ENCODE measurements around the gene FGF2.

The FGF2 gene

GRCh38 chr4:122873821-122874593 lies 47.4 kb downstream of the FGF2 start:
- Histone ChIP-seq H3K4me3 (ENCODE audit: low read depth, low read length) (no peak overlapping the region), H3K36me3 (ENCODE audit: control insufficient read depth, insufficient read depth, low read length) (no peaks in the 10 kb centered on the region), H3K9me3 (ENCODE audit: control insufficient read depth, low read length) (no peaks in the 10 kb centered on the region), H3K4me2 (ENCODE audit: low read length) (no peak overlapping the region), H3K9ac (no peak overlapping the region), H2AFZ (no peak overlapping the region), H3K27me3 (ENCODE audit: control insufficient read depth, insufficient read depth, low read length) (no peaks in the 10 kb centered on the region), H3K27ac (no peak overlapping the region), H3K4me1 (no peaks in the 10 kb centered on the region), H3K79me2 (no peaks in the 10 kb centered on the region)
- no peak for TF ChIP-seq CTCF (IDR thresholded peaks at IDR 0.05)

GRCh38 chr4:122875949-122876348 lies 49.3 kb downstream of the FGF2 start:
- no peaks in the 10 kb centered on the region for H3K36me3 ChIP-seq (ENCODE audit: control insufficient read depth, insufficient read depth, low read length)
- no peak for TF ChIP-seq CTCF (IDR thresholded peaks at IDR 0.05)

DNA sequence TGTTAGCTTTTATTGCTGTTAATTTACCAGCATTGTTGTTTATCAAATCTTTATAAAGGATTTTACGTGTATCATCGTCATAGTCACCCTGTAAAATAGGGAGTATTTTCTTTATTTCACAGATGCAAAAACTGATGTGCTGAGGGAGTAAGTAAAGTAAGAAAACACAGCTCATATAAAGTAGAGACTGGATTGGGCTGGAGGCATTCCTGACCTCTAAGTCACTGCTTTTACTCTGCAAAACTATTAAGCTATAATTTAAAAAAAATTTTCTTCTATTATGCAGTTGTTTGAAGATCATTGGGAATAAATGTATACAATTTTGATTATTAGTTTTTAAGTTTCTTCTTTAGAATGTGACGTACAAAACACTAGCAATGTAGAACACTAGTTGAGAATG lies 49.8 kb downstream of the FGF2 start:
- no peaks in the 10 kb centered on the region for H3K36me3 ChIP-seq (ENCODE audit: control insufficient read depth, insufficient read depth, low read length)
- H3K4me3 ChIP-seq (ENCODE audit: low read depth, low read length) = no peak overlapping the region
- H3K9me3 ChIP-seq (ENCODE audit: control insufficient read depth, low read length) = no peaks in the 10 kb centered on the region
- no peak overlapping the region for H3K4me2 ChIP-seq (ENCODE audit: low read length)
- no peak for TF ChIP-seq CTCF (IDR thresholded peaks at IDR 0.05)
- H3K27me3 ChIP-seq (ENCODE audit: control insufficient read depth, insufficient read depth, low read length) = no peaks in the 10 kb centered on the region
- H3K79me2 ChIP-seq = no peaks in the 10 kb centered on the region
- H3K27ac ChIP-seq = no peak overlapping the region
- no peak overlapping the region for H3K9ac ChIP-seq
- no peak overlapping the region for H2AFZ ChIP-seq
- no peaks in the 10 kb centered on the region for H3K4me1 ChIP-seq

More at GRCh38 chr4:122875949-122876348, 49.3 kb downstream of the FGF2 start:
- H3K27me3 ChIP-seq (ENCODE audit: control insufficient read depth, insufficient read depth, low read length) = no peaks in the 10 kb centered on the region
- H3K9me3 ChIP-seq (ENCODE audit: control insufficient read depth, low read length) = no peaks in the 10 kb centered on the region
- H3K4me2 ChIP-seq (ENCODE audit: low read length) = no peak overlapping the region
- no peaks in the 10 kb centered on the region for H3K79me2 ChIP-seq
- H3K9ac ChIP-seq = no peak overlapping the region
- no peak overlapping the region for H2AFZ ChIP-seq
- no peaks in the 10 kb centered on the region for H3K4me1 ChIP-seq
- H3K27ac ChIP-seq = no peak overlapping the region
- no peak overlapping the region for H3K4me3 ChIP-seq (ENCODE audit: low read depth, low read length)

DNA sequence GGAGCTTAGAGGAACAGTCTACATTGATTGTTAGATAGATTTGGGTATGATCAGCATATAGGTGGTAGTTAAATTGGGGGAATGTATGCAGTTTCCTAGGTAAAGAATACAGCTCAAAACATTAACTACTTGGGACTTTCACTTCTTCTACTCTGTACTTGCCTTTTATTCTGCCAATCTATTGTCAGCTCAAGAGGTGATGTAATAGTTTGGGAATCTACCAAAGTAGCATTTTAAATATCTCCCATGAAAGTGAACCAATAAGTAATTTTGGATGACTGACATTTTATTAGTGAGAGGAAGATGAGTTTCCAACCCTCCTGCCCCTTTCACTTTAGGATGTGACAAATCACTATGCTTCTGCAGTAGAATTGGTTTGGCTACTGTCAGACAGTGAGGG lies 52.4 kb downstream of the FGF2 start:
- H3K4me2 ChIP-seq (ENCODE audit: low read length) = no peak overlapping the region
- H3K4me1 ChIP-seq = no peaks in the 10 kb centered on the region
- no peak overlapping the region for H3K4me3 ChIP-seq (ENCODE audit: low read depth, low read length)
- H3K9me3 ChIP-seq (ENCODE audit: control insufficient read depth, low read length) = no peaks in the 10 kb centered on the region
- no peak overlapping the region for H2AFZ ChIP-seq
- no peaks in the 10 kb centered on the region for H3K79me2 ChIP-seq
- H3K9ac ChIP-seq = no peak overlapping the region
- no peak for TF ChIP-seq CTCF (IDR thresholded peaks at IDR 0.05)
- H3K27me3 ChIP-seq (ENCODE audit: control insufficient read depth, insufficient read depth, low read length) = no peaks in the 10 kb centered on the region
- no peaks in the 10 kb centered on the region for H3K36me3 ChIP-seq (ENCODE audit: control insufficient read depth, insufficient read depth, low read length)
- no peak overlapping the region for H3K27ac ChIP-seq

All from parathyroid adenoma (tissue), 2 donors.